SK-N-SH treated with all-trans-retinoic acid at 6 μM for 48 hours (cell line): ENCODE data around the gene FBXW11.

Source experiments
- ARNTL ChIP-seq: fragments of 450-650 bp; formaldehyde crosslinking; IDR thresholded peaks from 2 replicates; pipeline ENCODE4 v1.5.0; 2020; ENCODE audit warnings: low read depth, mild to moderate bottlenecking, moderate library complexity, borderline replicate concordance
- BACH2 ChIP-seq: fragments of 250-450 bp; sonication (Bioruptor Pico); IDR thresholded peaks from 2 replicates; pipeline ENCODE4 v1.9.0; 2021; ENCODE audit warnings: mild to moderate bottlenecking, borderline replicate concordance
- PPARA ChIP-seq: fragments of 250-450 bp; sonication (Bioruptor Pico); IDR thresholded peaks from 2 replicates; pipeline ENCODE4 v1.5.0; 2020; ENCODE audit warnings: mild to moderate bottlenecking, borderline replicate concordance
- SNAI2 ChIP-seq: fragments of 250-450 bp; sonication (Bioruptor Pico); IDR thresholded peaks from 2 replicates; pipeline ENCODE4 v1.5.0; 2020; ENCODE audit warnings: mild to moderate bottlenecking, moderate library complexity
- TCF4 ChIP-seq: fragments of 250-450 bp; sonication (Bioruptor Pico); IDR thresholded peaks from 2 replicates; pipeline ENCODE4 v1.8.0; 2021; ENCODE audit warnings: mild to moderate bottlenecking, moderate library complexity, borderline replicate concordance
- ZNF70 ChIP-seq: fragments of 450-650 bp; formaldehyde crosslinking; IDR thresholded peaks from 2 replicates; pipeline ENCODE4 v1.5.0; 2020; ENCODE audit warnings: mild to moderate bottlenecking, moderate library complexity
- TF ChIP-seq, protein P1 (sequence below): fragments of 250-450 bp; sonication (Bioruptor Pico); IDR thresholded peaks from 2 replicates; pipeline ENCODE4 v1.5.1; 2020; ENCODE audit warnings: low read depth, mild to moderate bottlenecking, moderate library complexity

DNA sequence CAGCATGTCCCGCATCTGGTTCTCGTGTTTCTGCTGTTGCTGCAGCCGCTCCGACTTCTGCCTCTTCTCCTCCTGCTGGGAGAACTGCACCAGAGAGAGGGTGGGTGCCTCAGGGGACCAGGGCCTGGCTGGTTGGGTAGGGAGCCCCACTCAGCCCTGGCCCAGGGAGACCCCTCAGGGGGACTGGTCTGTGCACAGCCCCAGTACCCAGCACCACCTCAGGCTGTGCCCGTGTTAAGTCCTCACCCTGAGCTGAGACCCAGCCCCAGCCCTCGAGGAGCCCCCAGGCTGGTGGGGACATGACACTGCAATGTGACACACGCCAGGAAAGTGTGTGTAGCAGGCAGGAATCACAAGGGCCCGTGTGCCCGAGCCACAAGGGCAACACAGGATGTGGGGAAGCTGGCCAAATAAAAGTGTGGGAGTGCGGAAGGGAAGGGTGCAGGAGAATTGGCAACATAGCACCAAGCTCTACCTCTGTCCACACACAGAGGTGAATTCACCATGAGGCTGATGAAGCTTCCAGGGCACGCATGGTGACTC is 48.2 kb upstream of the FBXW11 start:
- TF ChIP-seq TCF4, result no peak
- TF ChIP-seq BACH2 (CRISPR knock-in tag), result no peak
- TF ChIP-seq ARNTL (CRISPR knock-in tag), result no peak
- TF ChIP-seq, protein P1, sequence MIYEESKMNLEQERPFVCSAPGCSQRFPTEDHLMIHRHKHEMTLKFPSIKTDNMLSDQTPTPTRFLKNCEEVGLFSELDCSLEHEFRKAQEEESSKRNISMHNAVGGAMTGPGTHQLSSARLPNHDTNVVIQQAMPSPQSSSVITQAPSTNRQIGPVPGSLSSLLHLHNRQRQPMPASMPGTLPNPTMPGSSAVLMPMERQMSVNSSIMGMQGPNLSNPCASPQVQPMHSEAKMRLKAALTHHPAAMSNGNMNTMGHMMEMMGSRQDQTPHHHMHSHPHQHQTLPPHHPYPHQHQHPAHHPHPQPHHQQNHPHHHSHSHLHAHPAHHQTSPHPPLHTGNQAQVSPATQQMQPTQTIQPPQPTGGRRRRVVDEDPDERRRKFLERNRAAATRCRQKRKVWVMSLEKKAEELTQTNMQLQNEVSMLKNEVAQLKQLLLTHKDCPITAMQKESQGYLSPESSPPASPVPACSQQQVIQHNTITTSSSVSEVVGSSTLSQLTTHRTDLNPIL (CRISPR knock-in tag), result no peak
- no peak for TF ChIP-seq PPARA (CRISPR knock-in tag)
- TF ChIP-seq SNAI2 (CRISPR knock-in tag), result no peak
- no peak for TF ChIP-seq ZNF70 (CRISPR knock-in tag)
